Parathyroid adenoma (tissue), 2 donors: ENCODE results near the gene SCG5.

Source experiments
- H2AFZ ChIP-seq: fragments of 300-600 bp; sonication (generic); one replicate; pipeline ENCODE4 v1.7.0; 2017; ENCODE audit warnings: antibody characterized with exemption, mild to moderate bottlenecking
- H3K27ac ChIP-seq: fragments of 300-600 bp; sonication (generic); one replicate; pipeline ENCODE4 v1.7.0; 2017
- H3K27me3 ChIP-seq: fragments of 300-600 bp; sonication (generic); one replicate; pipeline ENCODE4 v1.7.0; 2017; ENCODE audit warnings: low read length; ENCODE audit not compliant: control insufficient read depth, insufficient read depth
- H3K36me3 ChIP-seq: fragments of 300-600 bp; sonication (generic); one replicate; pipeline ENCODE4 v1.7.0; 2017; ENCODE audit warnings: low read length; ENCODE audit not compliant: control insufficient read depth, insufficient read depth
- H3K4me1 ChIP-seq: fragments of 300-600 bp; sonication (generic); one replicate; pipeline ENCODE4 v1.7.0; 2017; ENCODE audit warnings: control low read depth
- H3K4me2 ChIP-seq: fragments of 300-600 bp; sonication (generic); one replicate; pipeline ENCODE4 v1.7.0; 2017; ENCODE audit warnings: low read length
- H3K4me3 ChIP-seq: fragments of 300-600 bp; sonication (generic); one replicate; pipeline ENCODE4 v1.7.0; 2017; ENCODE audit warnings: low read depth, low read length
- H3K79me2 ChIP-seq: fragments of 300-600 bp; sonication (generic); one replicate; pipeline ENCODE4 v1.7.0; 2017; ENCODE audit warnings: control low read depth
- H3K9ac ChIP-seq: fragments of 300-600 bp; sonication (generic); one replicate; pipeline ENCODE4 v1.7.0; 2017; ENCODE audit warnings: mild to moderate bottlenecking
- H3K9me3 ChIP-seq: fragments of 300-600 bp; sonication (generic); one replicate; pipeline ENCODE4 v1.7.0; 2017; ENCODE audit warnings: low read length; ENCODE audit not compliant: control insufficient read depth
- CTCF ChIP-seq: fragments of 300-600 bp; sonication (generic); IDR thresholded peaks from one replicate; pipeline ENCODE4 v1.7.0; 2017; ENCODE audit warnings: antibody characterized with exemption, mild to moderate bottlenecking
- donor health status: primary hyperparathyroidism.

SCG5 gene

GRCh38 chr15:32716216-32716914 is 74.9 kb downstream of the SCG5 start:
- Histone ChIP-seq H2AFZ (no peak overlapping the region), H3K4me1 (no peaks in the 10 kb centered on the region), H3K9me3 (no peaks in the 10 kb centered on the region), H3K79me2 (no peaks in the 10 kb centered on the region), H3K4me3 (no peak overlapping the region), H3K4me2 (no peak overlapping the region), H3K27me3 (peaks cover 8% of the 10 kb centered on the region), H3K27ac (no peak overlapping the region), H3K9ac (no peak overlapping the region), H3K36me3 (no peaks in the 10 kb centered on the region)
- no peak for TF ChIP-seq CTCF

- Histone ChIP-seq H3K4me3 (no peak overlapping the region), H2AFZ (peak overlapping the region; percentile 38), H3K4me1 (no peaks in the 10 kb centered on the region), H3K36me3 (no peaks in the 10 kb centered on the region), H3K27me3 (peaks cover 8% of the 10 kb centered on the region), H3K9ac (no peak overlapping the region), H3K4me2 (peak overlapping the region; percentile 22), H3K27ac (no peak overlapping the region), H3K9me3 (no peaks in the 10 kb centered on the region), H3K79me2 (no peaks in the 10 kb centered on the region)
- TF ChIP-seq CTCF, result no peak
These were observed 75.5 kb downstream of the SCG5 start for GRCh38 chr15:32716915-32717425.

GRCh38 chr15:32717426-32718226 is 76.1 kb downstream of the SCG5 start, which contains the start of gene GREM1:
TSS of gene GREM1 (plus strand) at chr15:32718004. CDS start at chr15:32730691, 12,687 bp downstream.
- Histone ChIP-seq H3K4me2 (peak within 1 kb of the TSS; percentile 61), H3K36me3 (no peaks in the 10 kb centered on the region), H3K27ac (no peak within 1 kb of the TSS), H3K27me3 (peaks cover 8% of the 10 kb centered on the region), H2AFZ (peak within 1 kb of the TSS; percentile 38), H3K9me3 (no peaks in the 10 kb centered on the region), H3K4me1 (no peaks in the 10 kb centered on the region), H3K79me2 (no peaks in the 10 kb centered on the region), H3K4me3 (no peak within 1 kb of the TSS), H3K9ac (no peak within 1 kb of the TSS)
- TF ChIP-seq CTCF, result no peak

- no peak overlapping the region for H3K27ac ChIP-seq
- TF ChIP-seq CTCF, result no peak
These were observed 76.8 kb downstream of the SCG5 start for GRCh38 chr15:32718227-32718820.

More at GRCh38 chr15:32718227-32718820, 76.8 kb downstream of the SCG5 start:
- H3K4me1 ChIP-seq, result no peaks in the 10 kb centered on the region
- no peaks in the 10 kb centered on the region for H3K9me3 ChIP-seq
- no peak overlapping the region for H3K4me3 ChIP-seq
- no peak overlapping the region for H3K9ac ChIP-seq
- peaks cover 8% of the 10 kb centered on the region for H3K27me3 ChIP-seq
- H3K79me2 ChIP-seq, result no peaks in the 10 kb centered on the region
- no peak overlapping the region for H2AFZ ChIP-seq
- no peaks in the 10 kb centered on the region for H3K36me3 ChIP-seq
- no peak overlapping the region for H3K4me2 ChIP-seq
